Measurements from ENCODE around the gene TNNI3.
"Not testable (repeated sequence)": the region's sequence is repeated elsewhere in the genome, so short reads cannot be mapped to it uniquely, and the experiment has no call there.

TNNI3 gene

GRCh38 chr19:55173714-55174409 is 16.3 kb upstream of the TNNI3 start:
- peak; percentile 52 for DNase-seq

GRCh38 chr19:55173186-55173713 is 15.7 kb upstream of the TNNI3 start:
- DNase-seq = no peak

GRCh38 chr19:55172741-55173140 is 15.2 kb upstream of the TNNI3 start:
- DNase-seq = no peak

- DNase-seq = not testable (repeated sequence)
Measured at GRCh38 chr19:55172318-55172717, 14.8 kb upstream of the TNNI3 start.

- no peak for DNase-seq
Measured at GRCh38 chr19:55171440-55171839, 13.9 kb upstream of the TNNI3 start.

GRCh38 chr19:55169136-55169535 is 11.6 kb upstream of the TNNI3 start:
- no peak for DNase-seq

GRCh38 chr19:55166530-55167268 is 9.2 kb upstream of the TNNI3 start, which contains the start of gene DNAAF3:
Gene DNAAF3 (minus strand): TSS chr19:55166613. CDS start chr19:55166413, 200 bp downstream.
- DNase-seq = peak; percentile 91

GRCh38 chr19:55165952-55166529 is 8.5 kb upstream of the TNNI3 start:
- DNase-seq = peak; percentile 83

- no peak for DNase-seq
Measured at GRCh38 chr19:55161571-55162322, 4.2 kb upstream of the TNNI3 start.

- DNase-seq = no peak
Measured at GRCh38 chr19:55160986-55161365, 3.4 kb upstream of the TNNI3 start.

GRCh38 chr19:55160128-55160985 is 2.8 kb upstream of the TNNI3 start:
- DNase-seq = peak; percentile 63

- no peak for DNase-seq
Measured at GRCh38 chr19:55158848-55159749, 1.6 kb upstream of the TNNI3 start.

- no peak for DNase-seq
Measured at GRCh38 chr19:55158423-55158822, 891 bp upstream of the TNNI3 start.

GRCh38 chr19:55156202-55157063 is 1.1 kb downstream of the TNNI3 start:
- DNase-seq = peak; percentile 56

- not testable (repeated sequence) for DNase-seq
Measured at GRCh38 chr19:55155784-55156183, 1.7 kb downstream of the TNNI3 start.

- no peak for DNase-seq
Measured at GRCh38 chr19:55153652-55154264, 3.8 kb downstream of the TNNI3 start.

- DNase-seq = no peak
Measured at GRCh38 chr19:55152017-55152416, 5.5 kb downstream of the TNNI3 start.

GRCh38 chr19:55149078-55150003 is 8.2 kb downstream of the TNNI3 start, which contains the start of gene TNNT1:
Gene TNNT1 (minus strand): TSS chr19:55149206. CDS start chr19:55147157, 2,049 bp downstream.
- no peak for DNase-seq

Data from right kidney (tissue), 1 donor.